Vagina (tissue), 2 donors: ENCODE measurements around the gene STXBP1.

Experiments
- POLR2AphosphoS5 ChIP-seq, 2 donors: sonication (generic); formaldehyde crosslinking; IDR thresholded peaks; one replicate each; pipeline ENCODE4 v1.9.0; 2017; ENCODE audit warnings: antibody characterized with exemption in 2 of 2, mild to moderate bottlenecking in 2 of 2, low read depth in 1 of 2; ENCODE audit not compliant: insufficient read depth in 1 of 2
- TF ChIP-seq, protein P1 (sequence below), 3 experiments: fragments of 450-650 bp in 2 of 3; fragments of 200-600 bp in 1 of 3; sonication (generic) in 1 of 3; IDR thresholded peaks; one replicate each; pipeline ENCODE4 v1.5.1; 2017 to 2019; ENCODE audit warnings: antibody characterized with exemption in 3 of 3, mild to moderate bottlenecking in 2 of 3, moderate library complexity in 2 of 3

DNA sequence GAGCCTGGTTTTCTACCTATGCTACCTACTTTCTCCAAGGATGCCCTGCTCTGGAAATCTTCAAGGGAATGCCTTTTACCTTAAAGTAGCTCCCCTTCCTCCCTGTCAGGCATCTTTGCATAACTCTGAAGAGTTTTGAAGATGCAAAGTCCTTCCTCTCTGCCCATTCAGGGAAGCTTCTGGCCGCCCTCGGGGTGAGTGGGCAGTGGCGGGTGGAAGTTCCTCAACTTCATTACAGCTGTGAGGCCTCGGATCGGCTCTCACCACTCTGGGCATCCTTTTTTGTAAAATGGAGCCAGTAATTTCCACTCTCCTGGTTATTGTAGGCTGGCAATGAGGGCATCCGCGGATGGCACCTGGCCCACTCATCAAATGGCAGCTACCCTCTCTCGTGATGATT is 31.7 kb upstream of the STXBP1 start:
- TF ChIP-seq, protein P1, sequence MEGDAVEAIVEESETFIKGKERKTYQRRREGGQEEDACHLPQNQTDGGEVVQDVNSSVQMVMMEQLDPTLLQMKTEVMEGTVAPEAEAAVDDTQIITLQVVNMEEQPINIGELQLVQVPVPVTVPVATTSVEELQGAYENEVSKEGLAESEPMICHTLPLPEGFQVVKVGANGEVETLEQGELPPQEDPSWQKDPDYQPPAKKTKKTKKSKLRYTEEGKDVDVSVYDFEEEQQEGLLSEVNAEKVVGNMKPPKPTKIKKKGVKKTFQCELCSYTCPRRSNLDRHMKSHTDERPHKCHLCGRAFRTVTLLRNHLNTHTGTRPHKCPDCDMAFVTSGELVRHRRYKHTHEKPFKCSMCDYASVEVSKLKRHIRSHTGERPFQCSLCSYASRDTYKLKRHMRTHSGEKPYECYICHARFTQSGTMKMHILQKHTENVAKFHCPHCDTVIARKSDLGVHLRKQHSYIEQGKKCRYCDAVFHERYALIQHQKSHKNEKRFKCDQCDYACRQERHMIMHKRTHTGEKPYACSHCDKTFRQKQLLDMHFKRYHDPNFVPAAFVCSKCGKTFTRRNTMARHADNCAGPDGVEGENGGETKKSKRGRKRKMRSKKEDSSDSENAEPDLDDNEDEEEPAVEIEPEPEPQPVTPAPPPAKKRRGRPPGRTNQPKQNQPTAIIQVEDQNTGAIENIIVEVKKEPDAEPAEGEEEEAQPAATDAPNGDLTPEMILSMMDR (IDR thresholded peaks at IDR 0.05), result no peak
- TF ChIP-seq POLR2AphosphoS5 (IDR thresholded peaks at IDR 0.05; ENCODE audit: insufficient read depth in 1 of 2, low read depth in 1 of 2), result no peak
